NOMO-1 treated with dmso at 0.1 percent for 144 hours (cell line): ENCODE results near the gene SYNJ1.

Experiments
- DNase-seq: peaks from one replicate; lab custom pipeline; 2025; ENCODE audit not compliant: unreplicated experiment; lab: John Stamatoyannopoulos, UW

SYNJ1 gene

GRCh38 chr21:32585970-32586369, 141.8 kb downstream of the SYNJ1 start:
- DNase-seq, result no peak

GRCh38 chr21:32585042-32585710, 142.6 kb downstream of the SYNJ1 start, which contains the start of gene TCP10L:
Gene TCP10L, minus strand, starts transcription at chr21:32585523. Its CDS starts 1,219 bp downstream, at chr21:32584304.
- no peak for DNase-seq

- DNase-seq, result no peak
Measured at GRCh38 chr21:32584472-32584871, 143.3 kb downstream of the SYNJ1 start.

- no peak for DNase-seq
Measured at GRCh38 chr21:32581732-32582131, 146.1 kb downstream of the SYNJ1 start.

- DNase-seq, result no peak
Measured at GRCh38 chr21:32580949-32581348, 146.9 kb downstream of the SYNJ1 start.
